Measurements from ENCODE around the gene TRIM21. TPM values are rescaled to one million over a fixed set of nuclear protein-coding genes. Genes with fewer than 3 reads are reported as not detected.
"Not testable (repeated sequence)": the region's sequence is repeated elsewhere in the genome, so short reads cannot be mapped to it uniquely, and the experiment has no call there.

TRIM21 gene
- 7.0 and 8.1 TPM in 2 replicates for total RNA-seq
- polyA plus RNA-seq (2012): 8.7 TPM

DNA sequence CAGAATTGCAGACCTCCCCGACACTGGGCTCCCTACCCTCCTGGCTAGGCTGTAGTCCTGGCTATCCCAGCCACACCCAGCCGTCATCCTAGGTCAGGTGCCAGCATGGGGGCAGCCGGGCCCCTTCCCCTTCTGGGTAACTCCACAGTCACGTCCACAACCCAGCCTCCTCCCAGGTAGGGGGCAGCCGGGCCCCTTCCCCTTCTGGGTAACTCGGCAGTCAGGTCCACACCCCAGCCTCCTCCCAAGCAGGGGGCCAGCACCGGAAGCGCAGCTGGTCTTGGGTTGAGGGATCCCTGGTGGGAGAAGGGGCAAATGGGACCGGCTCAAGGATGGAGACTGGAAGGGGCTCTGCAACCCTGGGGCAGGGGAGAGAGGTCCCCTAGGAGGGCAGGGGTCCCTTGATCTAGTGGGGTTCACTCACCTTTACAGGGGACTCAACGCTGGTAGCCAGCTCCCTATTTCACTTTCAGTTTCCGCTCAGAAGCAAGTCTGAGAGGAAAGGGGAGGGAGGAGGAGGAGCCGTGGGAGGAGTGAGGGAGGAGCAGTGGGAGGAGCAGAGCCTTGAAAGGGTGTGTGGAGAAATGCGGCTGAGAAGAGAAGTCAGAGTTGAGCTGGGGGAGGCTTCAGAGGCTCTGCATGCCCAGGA lies at the start of gene TRIM21:
TSS of gene TRIM21 (minus strand) at position 494 of the 649 bp plus-strand sequence. CDS start 3,293 bp downstream, outside the sequence.
- DNase-seq (ENCODE audit: low read depth): peak; percentile 84

DNA sequence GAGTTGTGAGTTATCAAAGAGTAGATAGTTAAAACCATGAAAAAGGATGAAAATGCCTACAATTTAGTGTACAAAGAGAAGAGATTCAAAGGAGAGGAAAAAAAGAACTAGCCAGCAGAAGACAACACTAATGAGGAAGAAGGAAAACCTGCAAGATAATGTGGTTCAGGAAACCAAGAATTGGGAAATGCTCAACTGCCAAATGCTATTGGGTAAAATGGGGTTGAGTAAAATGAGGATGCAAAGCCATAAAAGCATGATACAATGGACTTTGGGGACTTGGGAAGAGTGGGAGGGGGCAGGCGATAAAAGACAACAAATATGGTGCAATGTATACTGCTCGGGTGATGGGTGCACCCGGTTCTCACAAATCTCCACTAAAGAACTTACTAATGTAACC lies 48.0 kb upstream of the TRIM21 start:
- no peak for DNase-seq (ENCODE audit: low read depth)

DNA sequence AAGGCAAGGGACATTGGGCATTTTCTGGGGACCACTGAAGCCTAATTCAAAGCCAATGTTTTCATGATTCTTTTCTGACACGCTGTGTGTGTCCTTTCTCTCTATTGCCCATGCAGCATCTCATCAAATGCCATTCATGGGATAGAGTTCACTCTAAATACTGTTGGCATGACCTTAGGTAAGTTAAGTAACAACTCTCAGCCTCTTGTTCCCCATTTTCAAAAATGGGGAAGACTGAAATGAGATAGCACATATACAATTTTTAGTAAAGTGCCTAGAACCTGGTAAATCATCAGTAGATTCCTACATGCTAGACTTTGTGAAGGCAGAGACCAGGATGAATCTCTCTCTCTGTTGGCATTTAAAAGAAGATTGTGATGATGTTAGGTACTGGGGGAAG lies 42.9 kb upstream of the TRIM21 start:
- DNase-seq (ENCODE audit: low read depth): no peak

DNA sequence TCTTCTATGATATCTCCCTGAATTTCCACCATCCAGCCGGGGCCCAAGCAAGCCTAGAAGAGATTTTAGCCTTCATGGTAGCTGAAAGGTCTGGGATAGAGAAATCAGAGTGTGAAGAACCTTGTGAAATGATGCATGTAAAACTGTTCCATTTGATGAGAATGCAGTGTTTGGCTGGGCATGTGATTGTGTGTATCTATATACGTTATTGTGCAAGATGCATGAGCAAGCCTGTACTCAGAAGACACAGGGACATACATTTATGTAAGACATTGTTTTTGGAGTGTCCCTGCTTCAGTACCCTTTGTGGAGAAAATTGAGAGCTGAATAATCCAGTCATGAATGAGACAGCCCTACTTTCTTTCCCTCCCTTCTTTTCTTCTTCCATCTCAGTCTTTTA lies 40.4 kb upstream of the TRIM21 start:
- no peak for DNase-seq (ENCODE audit: low read depth)

DNA sequence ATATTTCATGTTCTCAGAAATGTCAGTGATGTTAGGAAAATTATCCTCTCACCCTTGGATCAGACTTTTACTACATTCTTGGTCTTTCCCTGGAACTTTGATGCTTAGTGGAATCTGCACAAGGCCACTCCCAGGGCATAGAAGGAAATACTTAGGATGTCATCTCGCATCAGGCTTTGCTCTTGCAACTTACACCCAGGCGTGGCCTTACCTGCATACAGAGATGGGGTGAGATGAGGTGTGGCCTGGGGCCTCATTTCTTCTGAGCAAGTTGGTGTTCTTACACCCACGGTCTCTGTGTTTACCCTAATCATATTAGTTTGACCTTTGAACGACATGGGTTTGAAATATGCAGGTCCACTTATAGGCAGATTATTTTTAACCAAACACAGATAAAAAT lies 36.5 kb upstream of the TRIM21 start:
- no peak for DNase-seq (ENCODE audit: low read depth)

DNA sequence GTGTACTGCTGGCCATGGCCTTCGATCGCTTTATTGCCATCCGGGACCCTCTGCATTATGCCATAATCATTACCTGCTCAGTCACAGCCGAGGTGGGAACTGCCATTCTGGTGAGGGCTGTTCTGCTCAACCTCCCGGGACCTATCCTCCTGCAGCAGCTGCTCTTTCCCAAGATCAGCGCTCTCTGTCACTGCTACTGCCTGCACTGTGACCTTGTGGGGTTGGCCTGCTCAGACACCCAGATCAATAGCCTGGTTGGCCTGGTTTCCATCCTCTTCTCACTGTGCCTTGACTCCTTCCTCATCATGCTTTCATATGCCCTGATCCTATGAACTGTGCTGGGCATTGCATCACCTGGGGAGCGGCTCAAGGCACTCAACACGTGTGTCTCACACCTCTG lies 24.9 kb upstream of the TRIM21 start:
- no peak for DNase-seq (ENCODE audit: low read depth)

DNA sequence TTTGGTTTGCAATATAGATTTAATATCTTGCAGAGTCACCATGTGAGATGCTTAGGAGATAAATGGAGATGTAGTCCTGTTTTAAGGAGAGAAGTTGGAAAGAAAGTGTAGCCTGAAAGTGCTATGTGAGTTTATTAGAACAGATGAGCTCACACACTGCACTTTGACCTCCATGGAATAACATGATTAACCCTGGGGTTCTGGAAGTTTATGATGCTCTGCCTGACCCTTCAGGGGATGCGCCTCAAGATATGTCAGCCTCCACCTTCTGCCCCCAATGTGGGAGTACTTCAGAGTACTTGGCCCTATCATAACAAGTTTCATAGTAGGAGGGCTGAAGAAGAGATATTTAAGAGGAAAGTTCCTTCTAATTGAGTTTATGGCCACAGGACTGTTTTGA lies 23.3 kb upstream of the TRIM21 start:
- no peak for DNase-seq (ENCODE audit: low read depth)

DNA sequence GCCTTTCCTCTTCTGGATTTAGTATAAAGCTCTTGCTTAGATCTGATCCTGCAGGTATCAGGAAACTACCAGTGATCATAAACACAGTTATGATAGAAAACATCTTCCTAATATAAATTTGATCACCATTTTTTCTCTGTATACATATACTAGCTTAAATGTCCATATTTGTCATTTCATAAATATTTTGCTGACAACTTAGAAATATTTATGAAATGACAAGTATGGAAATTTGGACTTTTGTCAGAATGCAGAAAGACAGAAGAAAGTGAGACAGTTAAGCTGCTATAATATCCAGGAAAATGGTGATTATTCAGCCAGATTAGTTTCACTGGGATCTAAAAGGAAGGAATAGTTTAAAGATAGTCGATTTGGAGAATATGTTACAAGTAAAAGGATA lies 22.8 kb upstream of the TRIM21 start:
- no peak for DNase-seq (ENCODE audit: low read depth)

DNA sequence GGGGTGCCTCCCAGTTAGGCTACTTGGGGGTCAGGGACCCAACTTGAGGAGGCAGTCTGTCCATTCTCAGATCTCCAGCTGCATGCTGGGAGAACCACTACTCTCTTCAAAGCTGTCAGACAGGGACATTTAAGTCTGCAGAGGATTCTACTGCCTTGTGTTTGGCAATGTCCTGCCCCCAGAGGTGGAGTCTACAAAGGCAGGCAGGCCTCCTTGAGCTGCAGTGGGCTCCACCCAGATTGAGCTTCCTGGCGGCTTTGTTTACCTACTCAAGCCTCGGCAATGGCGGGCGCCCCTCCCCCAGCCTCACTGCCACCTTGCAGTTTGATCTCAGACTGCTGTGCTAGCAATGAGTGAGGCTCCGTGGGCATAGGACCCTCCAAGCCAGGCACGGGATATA lies 12.7 kb upstream of the TRIM21 start:
- not testable (repeated sequence) for DNase-seq (ENCODE audit: low read depth)

DNA sequence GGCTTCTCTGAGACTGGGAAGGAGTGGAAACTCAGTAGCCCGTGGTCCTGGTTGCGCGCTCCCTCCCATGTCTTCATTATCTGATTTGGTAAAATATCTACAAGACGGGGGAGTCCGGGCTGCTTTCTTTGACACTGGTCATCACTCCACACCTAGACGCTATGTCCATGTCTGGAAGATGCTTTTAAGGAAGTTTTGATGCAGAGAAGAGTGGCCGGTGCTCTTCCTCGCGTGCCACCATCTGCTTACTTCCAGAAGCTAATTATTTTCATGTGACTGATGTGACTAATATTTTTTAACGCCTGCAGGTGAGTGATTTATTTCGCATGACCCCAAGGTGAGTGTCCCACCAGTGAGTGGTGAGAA lies 339 bp upstream of the TRIM21 start:
- no peak for DNase-seq (ENCODE audit: low read depth)

DNA sequence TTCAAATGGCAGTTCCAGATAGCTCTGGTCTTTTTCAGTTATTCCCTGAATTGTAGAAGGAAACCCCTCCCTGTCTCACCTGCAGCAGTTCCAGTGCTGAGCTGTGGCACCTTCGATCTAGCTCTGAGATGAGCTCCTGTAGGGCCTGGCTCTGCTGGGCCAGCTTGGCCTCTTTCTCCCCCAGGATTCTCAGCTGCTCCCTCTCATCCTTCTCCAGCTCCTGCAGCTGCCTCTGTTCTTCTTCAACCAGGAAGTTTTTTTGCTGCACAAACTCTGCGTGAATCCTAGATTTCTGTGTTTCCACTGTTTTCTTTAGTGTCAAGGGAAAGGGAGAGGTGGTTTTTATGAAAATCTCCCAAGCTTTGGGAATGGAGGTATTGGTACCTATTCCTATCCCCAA lies 5.3 kb downstream of the TRIM21 start:
- peak; percentile 26 for DNase-seq (ENCODE audit: low read depth)

DNA sequence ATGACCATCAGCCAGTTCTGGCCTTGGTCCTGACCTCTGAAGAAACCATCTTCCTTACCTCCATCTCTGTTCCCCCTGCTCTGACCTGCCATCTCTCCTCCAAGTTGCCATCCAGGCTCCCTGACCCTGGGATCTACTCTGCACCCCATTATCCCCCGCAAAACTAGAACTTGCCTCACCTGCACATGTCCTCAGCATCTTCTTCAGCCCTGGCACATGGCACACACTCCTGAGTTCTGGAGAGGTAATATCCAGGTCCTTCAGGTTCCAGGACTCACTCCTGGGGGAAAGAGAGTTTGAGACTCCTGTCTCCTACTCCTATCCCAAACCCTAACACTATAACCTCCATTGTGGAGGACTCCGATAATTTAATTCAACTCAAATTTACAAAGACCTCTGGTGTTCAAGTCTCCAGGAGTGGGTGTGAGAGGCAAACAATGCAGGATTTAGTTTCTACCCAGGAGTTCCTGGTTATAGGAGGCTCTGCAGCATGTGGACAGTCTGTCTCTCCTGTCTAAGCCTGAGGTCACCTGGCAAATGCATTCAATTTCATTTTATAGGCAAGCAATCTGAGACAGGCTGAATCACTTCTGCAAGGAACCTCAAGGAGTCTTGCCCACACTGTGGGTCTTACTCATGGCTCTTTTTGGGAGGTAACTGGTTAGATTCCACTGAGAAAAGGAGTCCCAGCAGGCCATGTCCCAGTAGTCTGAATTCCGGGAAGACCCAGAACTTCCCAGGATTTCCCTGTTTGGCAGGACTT lies 7.3 kb downstream of the TRIM21 start:
- no peak for DNase-seq (ENCODE audit: low read depth)

DNA sequence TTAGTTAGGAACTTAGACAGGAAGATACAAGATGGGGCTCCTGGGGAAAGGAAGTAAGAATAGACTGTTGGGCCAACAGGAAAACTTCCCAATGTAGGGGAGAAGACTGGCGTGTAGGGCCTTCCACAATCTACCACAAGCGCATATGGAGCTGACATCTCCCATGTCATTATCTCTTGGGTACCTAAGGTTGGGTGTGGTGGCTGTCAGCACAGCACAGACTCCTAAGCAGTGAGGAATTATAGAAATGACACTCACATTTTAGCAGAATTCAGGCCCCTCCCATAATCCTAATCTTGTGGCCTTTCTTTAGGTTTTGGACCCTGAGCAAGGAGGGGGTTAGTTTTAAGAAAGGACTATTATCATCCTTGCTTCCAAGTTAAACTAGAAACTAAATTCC lies 11.6 kb downstream of the TRIM21 start:
- DNase-seq (ENCODE audit: low read depth): no peak

DNA sequence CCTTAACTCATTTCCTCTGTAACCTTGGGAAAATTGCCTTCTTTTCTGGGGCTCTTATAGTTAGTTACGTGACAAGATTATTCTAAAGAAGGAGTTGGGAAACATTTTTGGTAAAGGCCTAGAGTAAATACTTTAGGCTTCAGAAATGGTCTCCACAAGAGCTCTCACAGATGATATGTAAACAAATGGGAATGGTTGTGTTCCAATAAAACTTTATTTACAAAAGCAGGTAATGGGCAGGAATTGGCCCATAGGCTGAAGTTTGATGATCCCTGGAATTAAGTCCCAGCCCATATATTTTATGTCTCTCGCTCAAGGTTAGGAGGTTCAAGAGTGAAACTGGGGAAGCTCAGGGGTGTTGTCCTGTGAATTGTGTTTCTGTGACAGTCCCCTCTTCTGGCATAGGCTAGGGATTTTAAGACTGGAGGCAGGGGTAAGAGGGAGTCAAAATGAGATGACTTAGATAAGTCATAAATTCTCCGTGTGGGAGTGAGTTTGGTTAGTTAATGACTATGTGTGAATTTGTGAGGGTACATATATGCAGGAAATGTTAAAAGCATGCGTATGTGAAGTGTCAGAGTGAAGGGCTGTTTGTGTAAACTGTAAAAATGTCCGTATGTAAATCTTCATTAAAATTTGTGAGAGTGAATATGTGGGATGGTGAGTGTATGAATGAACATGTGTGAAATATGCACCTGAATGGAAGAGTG lies 17.9 kb downstream of the TRIM21 start:
- no peak for DNase-seq (ENCODE audit: low read depth)

DNA sequence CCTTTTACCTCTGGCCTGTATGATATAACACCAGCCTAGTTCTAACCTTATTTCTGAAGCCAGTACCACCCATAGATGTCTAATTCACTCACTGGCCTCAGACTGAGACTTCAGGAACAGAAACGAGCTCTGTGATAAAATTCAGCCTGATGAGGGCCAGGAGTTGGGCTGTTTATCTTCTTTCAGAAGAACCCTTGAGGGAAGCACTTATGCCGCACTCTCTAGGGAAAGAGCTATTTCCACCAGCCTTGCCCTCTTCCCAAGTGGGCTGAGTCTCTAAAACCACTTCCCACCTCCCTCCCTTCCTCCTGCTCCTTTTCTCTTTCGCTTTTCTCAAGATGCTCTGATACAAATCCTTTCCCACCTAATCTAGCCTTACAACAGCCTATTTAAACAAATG lies 23.3 kb downstream of the TRIM21 start:
- DNase-seq (ENCODE audit: low read depth): no peak

DNA sequence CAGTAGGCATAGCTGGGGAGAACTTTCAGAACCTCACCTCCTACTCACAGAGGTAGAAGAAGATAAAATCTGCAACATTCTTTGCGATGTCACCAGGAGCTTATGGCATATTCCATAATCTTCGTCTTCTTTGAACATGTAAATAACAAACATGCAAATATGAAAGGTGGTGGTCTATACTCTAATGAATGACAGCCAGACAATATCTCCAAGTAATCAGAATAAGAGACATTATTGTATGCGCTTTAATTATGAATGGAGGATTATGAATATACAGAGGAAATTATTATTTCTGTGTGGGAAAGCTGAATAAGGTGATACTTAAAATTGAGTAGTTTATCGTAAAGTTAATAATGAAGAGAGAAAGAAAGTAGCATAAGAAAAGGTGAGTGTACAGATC lies 25.2 kb downstream of the TRIM21 start, which contains the start of gene OR52B4:
TSS of gene OR52B4 (minus strand) at position 101 of the 400 bp plus-strand sequence. CDS start at position 10, 91 bp downstream.
- no peak for DNase-seq (ENCODE audit: low read depth)

DNA sequence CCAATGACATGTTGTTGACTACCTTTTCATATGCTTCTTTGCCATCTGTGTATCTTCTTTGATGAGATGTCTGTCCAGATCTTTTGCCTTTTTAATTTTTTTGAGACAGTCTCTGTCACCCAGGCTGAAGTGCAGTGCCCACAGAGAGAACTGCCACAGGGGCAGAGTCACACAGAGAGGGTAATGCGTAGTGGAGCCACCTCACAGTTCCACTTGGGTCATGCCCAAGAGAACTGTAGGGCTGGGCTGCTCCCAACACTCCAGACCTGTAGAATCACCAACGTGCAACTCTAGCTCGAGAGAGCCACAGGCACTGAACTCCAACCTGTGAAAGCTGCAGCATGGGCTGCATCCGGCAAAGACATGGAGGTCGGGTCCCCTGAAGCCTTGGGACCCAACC lies 45.4 kb downstream of the TRIM21 start:
- not testable (repeated sequence) for DNase-seq (ENCODE audit: low read depth)

DNA sequence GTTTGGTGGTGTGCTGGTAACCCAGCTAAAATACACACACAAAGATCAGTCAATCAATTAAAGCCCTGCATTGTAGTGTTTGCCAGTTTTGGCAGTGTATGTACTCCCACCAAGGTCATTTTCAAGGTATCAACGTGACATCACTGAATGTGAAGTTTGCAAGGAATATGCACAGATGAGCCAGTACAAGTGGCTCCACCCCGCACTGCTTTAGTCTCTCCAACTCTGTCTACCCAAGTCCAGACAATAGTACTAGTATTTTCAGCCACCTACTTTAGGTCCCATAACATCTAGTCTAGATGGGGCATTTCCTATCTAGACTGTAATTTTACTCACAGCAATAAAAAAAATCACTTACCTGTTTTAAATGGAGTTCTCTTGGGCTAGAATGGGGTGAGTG lies 48.1 kb downstream of the TRIM21 start:
- DNase-seq (ENCODE audit: low read depth): not testable (repeated sequence)

All from myocyte (in vitro differentiated cells).